ENCODE data around the gene PDE11A.

DNA sequence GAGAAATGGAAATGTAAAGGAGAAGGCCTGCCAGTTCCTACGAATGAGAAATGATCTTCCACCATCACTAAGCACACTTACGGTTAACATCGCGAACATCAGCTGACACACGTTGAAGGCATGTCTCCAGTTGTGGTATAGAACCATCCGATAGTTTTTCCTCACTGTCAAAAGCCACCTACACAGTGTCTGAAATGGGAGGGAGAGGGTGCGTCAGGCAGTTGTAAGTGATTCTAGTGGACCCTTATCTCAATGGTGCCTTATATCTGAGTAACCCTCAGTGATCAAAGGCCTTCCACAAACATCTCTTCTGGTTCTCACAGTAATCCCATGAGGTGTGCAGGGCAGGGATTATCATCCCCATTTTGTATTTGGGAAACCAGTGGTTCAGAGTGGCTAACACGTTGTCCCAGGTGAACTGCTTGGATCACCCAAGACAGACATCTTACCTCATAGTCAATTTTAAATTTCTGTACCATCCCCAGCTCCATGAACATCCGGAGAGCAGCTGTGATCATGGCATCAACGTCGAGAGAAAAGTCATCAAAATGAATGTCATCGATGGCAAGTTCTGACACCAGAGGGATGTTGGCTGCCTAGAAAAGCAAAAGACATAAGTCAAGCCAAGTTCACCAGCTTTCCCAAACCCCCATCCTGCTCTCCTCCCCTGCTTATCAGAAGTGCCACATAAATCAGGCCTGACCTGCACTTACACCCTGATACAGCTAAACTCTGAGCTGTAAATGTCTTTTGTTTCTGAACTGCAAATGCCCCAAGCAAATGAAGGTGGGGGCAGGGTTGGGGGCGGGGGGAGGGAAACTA lies 344.8 kb downstream of the PDE11A start:
- TF ChIP-seq, protein P1, sequence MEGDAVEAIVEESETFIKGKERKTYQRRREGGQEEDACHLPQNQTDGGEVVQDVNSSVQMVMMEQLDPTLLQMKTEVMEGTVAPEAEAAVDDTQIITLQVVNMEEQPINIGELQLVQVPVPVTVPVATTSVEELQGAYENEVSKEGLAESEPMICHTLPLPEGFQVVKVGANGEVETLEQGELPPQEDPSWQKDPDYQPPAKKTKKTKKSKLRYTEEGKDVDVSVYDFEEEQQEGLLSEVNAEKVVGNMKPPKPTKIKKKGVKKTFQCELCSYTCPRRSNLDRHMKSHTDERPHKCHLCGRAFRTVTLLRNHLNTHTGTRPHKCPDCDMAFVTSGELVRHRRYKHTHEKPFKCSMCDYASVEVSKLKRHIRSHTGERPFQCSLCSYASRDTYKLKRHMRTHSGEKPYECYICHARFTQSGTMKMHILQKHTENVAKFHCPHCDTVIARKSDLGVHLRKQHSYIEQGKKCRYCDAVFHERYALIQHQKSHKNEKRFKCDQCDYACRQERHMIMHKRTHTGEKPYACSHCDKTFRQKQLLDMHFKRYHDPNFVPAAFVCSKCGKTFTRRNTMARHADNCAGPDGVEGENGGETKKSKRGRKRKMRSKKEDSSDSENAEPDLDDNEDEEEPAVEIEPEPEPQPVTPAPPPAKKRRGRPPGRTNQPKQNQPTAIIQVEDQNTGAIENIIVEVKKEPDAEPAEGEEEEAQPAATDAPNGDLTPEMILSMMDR (IDR thresholded peaks at IDR 0.05) = no peak
- no peak for TF ChIP-seq POLR2A (IDR thresholded peaks at IDR 0.05)

Measured in lower leg skin (tissue), 3 donors.